Measurements from ENCODE around the gene AMPD2. TPM values are rescaled to one million over a fixed set of nuclear protein-coding genes. Genes with fewer than 3 reads are reported as not detected.

AMPD2 gene
- polyA plus RNA-seq, 2 of the 4 experiments (the other 2 are of a cell fraction) = 19.3 to 47.2 TPM

- Histone ChIP-seq H3K4me2 (no peak overlapping the region), H3K4me1 (peaks cover 32% of the 10 kb centered on the region), H3K27ac (no peak overlapping the region), H3K4me3 (no peak overlapping the region), H3K9me3 (no peaks in the 10 kb centered on the region)
- ChIA-PET CTCF (interaction anchor here (1.1 to 21.4 kb wide), 6 partner anchors 8 to 351 kb away, joined by 4 to 295 read pairs (median 30); partner anchors contain the start of gene AHCYL1), POLR2A (no interaction called here)
- no peak for TF ChIP-seq REST (IDR thresholded peaks at IDR 0.05)
- TF ChIP-seq CHD2 (IDR thresholded peaks at IDR 0.05; ENCODE audit: low read length, partially characterized antibody) = no peak
- TF ChIP-seq HOXA7 (CRISPR knock-in tag; IDR thresholded peaks at IDR 0.05) = no peak
- WGBS (ENCODE audit: missing lambda C conversion rate) = 82% methylated on average over 2 of the region's 5 CpGs
- FAIRE-seq (no peak), DNase-seq (ENCODE audit: low read depth in 1 of 2, low spot score in 1 of 2) (no peak), ATAC-seq (no peak)
Measured at GRCh38 chr1:109632671-109633346, 13.2 kb downstream of the AMPD2 start.

DNA sequence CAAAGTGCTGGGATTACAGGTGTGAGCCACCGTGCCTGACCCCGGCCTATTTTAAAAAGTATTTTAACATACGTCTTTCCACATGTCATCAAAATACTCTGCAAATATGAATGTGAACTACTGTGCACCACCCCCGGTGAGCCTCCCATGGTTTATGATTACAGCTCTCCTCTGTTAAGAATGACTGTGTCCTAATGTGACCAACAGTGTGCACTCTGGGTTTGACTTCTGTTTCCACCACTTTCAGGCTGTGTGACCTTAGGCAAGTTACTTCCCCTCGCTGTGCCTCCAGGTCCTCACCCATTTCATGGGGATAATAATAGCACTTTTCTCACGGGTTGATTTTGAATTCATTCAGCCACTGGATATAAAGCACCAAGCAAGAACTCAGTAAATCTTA is 14.7 kb downstream of the AMPD2 start:
- no peak for ATAC-seq
- H3K27ac ChIP-seq = no peak overlapping the region
- no peak overlapping the region for H3K4me2 ChIP-seq
- ChIA-PET POLR2A (no interaction called here), CTCF (interaction anchor here (1.3 to 21.4 kb wide), 4 partner anchors 9 to 140 kb away, joined by 3 to 295 read pairs (median 118); partner anchors contain the start of gene GSTM4)
- no peaks in the 10 kb centered on the region for H3K9me3 ChIP-seq
- 76% methylated on average over 6 of the region's 6 CpGs for WGBS (ENCODE audit: missing lambda C conversion rate)
- peaks cover 27% of the 10 kb centered on the region for H3K4me1 ChIP-seq
- FAIRE-seq = no peak
- TF ChIP-seq POLR2AphosphoS2 (conservative IDR thresholded peaks at IDR 0.05; ENCODE audit: low read length) = no peak
- TF ChIP-seq CHD4 (IDR thresholded peaks at IDR 0.05; ENCODE audit: borderline replicate concordance) = no peak
- TF ChIP-seq MYC (IDR thresholded peaks at IDR 0.05; ENCODE audit: borderline replicate concordance, low read length) = no peak
- TF ChIP-seq BHLHE40 (IDR thresholded peaks at IDR 0.05; ENCODE audit: low read depth, low read length) = no peak
- TF ChIP-seq ZSCAN20 (CRISPR knock-in tag; IDR thresholded peaks at IDR 0.05) = no peak
- no peak for TF ChIP-seq TFCP2L1 (CRISPR knock-in tag; IDR thresholded peaks at IDR 0.05)
- TF ChIP-seq TP53 (CRISPR knock-in tag; IDR thresholded peaks at IDR 0.05) = no peak
- TF ChIP-seq CEBPB (IDR thresholded peaks at IDR 0.05) = no peak
- TF ChIP-seq REST (IDR thresholded peaks at IDR 0.05) = no peak
- no peak for TF ChIP-seq NPAS2 (CRISPR knock-in tag; IDR thresholded peaks at IDR 0.05; ENCODE audit: borderline replicate concordance)
- TF ChIP-seq KDM1A (IDR thresholded peaks at IDR 0.05; ENCODE audit: low read depth) = no peak
- TF ChIP-seq HEYL (CRISPR knock-in tag; IDR thresholded peaks at IDR 0.05) = no peak
- no peak for TF ChIP-seq ZFP36 (IDR thresholded peaks at IDR 0.05; ENCODE audit: borderline replicate concordance, partially characterized antibody)
- no peak overlapping the region for H3K4me3 ChIP-seq
- no peak for DNase-seq (ENCODE audit: low read depth in 1 of 2, low spot score in 1 of 2)
